BJ (cell line): Measurements from ENCODE around the gene HID1. TPM values are rescaled to one million over a fixed set of nuclear protein-coding genes. Genes with fewer than 3 reads are reported as not detected.
A peak's percentile ranks its signal among the peaks of the same experiment; 100 is the strongest.

ENCODE experiments used
- CTCF ChIA-PET: fragments of 350-600 bp; formaldehyde crosslinking; extraction: SDS; loops from one replicate; lab custom pipeline; 2021; ENCODE audit warnings: antibody characterized with exemption, inconsistent platforms; lab: Yijun Ruan, JAX
- POLR2A ChIA-PET: fragments of 300-600 bp; sonication (Branson Sonifier 250); formaldehyde crosslinking; extraction: SDS; loops from one replicate; lab custom pipeline; 2021; ENCODE audit warnings: antibody characterized with exemption; lab: Charles Lee
- DNase-seq: peaks from one replicate; pipeline ENCODE4 v3.0.0-alpha.2; 2011; ENCODE audit warnings: low read depth
- H3K27me3 ChIP-seq: 2 replicates; pipeline ENCODE4 v1.6.0; 2011; ENCODE audit warnings: low read length; ENCODE audit not compliant: control insufficient read depth, insufficient read depth
- H3K36me3 ChIP-seq: 2 replicates; pipeline ENCODE4 v1.5.1; 2011; ENCODE audit warnings: low read length; ENCODE audit not compliant: control insufficient read depth, insufficient read depth
- H3K4me3 ChIP-seq: 2 replicates; pipeline ENCODE4 v1.5.1; 2011; ENCODE audit warnings: low read depth, mild to moderate bottlenecking, control low read depth, low read length
- polyA minus RNA-seq: library from RNA; depleted of rRNA, polyadenylated mRNA; stranded (reverse); fragments of >200 nt; gene quantifications from 2 replicates; pipeline ENCODE4 v1.2.3, GENCODE V29; 2011; rRNA and poly(A)+ RNA removed
- polyA plus RNA-seq: library from polyadenylated mRNA; depleted of rRNA; stranded (reverse); fragments of >200 nt; gene quantifications from 2 replicates; pipeline ENCODE4 v1.2.3, GENCODE V29; 2011; rRNA removed
- TF ChIP-seq, protein P1 (sequence below): IDR thresholded peaks from 2 replicates; pipeline ENCODE4 v1.5.1; 2011; ENCODE audit warnings: low read depth, mild to moderate bottlenecking, control low read depth, inconsistent platforms, low read length, moderate library complexity; ENCODE audit not compliant: insufficient read depth

Gene HID1, protein sequence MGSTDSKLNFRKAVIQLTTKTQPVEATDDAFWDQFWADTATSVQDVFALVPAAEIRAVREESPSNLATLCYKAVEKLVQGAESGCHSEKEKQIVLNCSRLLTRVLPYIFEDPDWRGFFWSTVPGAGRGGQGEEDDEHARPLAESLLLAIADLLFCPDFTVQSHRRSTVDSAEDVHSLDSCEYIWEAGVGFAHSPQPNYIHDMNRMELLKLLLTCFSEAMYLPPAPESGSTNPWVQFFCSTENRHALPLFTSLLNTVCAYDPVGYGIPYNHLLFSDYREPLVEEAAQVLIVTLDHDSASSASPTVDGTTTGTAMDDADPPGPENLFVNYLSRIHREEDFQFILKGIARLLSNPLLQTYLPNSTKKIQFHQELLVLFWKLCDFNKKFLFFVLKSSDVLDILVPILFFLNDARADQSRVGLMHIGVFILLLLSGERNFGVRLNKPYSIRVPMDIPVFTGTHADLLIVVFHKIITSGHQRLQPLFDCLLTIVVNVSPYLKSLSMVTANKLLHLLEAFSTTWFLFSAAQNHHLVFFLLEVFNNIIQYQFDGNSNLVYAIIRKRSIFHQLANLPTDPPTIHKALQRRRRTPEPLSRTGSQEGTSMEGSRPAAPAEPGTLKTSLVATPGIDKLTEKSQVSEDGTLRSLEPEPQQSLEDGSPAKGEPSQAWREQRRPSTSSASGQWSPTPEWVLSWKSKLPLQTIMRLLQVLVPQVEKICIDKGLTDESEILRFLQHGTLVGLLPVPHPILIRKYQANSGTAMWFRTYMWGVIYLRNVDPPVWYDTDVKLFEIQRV
- 1.7 and 1.8 TPM in 2 replicates for polyA plus RNA-seq
- 2.2 and 2.9 TPM in 2 replicates for polyA minus RNA-seq

DNA sequence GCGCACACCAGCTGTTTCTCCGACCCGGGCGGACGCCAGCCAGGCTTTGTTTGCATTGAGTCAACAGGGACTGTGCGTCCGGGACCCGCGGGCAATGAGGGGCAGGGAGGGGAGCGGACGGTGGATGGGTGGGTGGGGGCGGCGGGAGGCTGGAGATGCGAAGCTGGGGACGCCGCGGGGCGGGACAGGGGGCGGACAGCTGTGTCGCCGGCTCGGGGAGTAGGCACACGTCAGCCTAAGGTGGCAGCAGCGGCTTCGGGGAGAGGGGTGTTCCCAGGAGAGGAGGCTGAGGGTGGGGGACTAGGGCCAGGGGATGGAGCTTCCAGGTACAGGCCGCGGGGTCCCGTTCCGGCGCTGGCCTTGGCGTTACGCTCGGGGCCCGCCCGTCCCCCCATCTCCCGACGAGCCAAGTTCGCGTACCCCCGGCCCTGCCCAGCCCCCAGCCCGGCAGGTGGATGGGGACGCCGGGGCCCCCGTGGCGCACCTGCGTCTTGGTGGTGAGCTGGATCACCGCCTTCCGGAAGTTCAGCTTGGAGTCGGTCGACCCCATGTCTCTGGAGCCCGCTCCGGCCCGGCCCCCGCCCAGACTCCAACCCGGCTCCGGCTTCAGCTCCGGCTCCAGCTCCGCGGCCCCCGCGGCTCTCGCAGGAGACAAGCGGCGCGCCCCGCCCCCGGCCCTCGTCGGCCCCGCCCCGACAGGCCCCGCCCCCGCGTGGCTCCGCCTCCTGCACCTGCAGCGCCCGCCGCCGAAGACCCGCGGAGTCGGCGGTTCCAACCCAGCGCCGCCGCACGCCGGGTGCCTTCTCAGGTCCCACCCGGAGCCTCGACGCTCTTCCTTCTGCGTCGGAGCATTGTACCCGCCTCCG is at the start of gene HID1:
TSS of gene HID1 (minus strand) at position 653 of the 866 bp plus-strand sequence. CDS start at position 550, 103 bp downstream.
- peak within 1 kb of the TSS; percentile 55 for H3K4me3 ChIP-seq
- TF ChIP-seq, protein P1, sequence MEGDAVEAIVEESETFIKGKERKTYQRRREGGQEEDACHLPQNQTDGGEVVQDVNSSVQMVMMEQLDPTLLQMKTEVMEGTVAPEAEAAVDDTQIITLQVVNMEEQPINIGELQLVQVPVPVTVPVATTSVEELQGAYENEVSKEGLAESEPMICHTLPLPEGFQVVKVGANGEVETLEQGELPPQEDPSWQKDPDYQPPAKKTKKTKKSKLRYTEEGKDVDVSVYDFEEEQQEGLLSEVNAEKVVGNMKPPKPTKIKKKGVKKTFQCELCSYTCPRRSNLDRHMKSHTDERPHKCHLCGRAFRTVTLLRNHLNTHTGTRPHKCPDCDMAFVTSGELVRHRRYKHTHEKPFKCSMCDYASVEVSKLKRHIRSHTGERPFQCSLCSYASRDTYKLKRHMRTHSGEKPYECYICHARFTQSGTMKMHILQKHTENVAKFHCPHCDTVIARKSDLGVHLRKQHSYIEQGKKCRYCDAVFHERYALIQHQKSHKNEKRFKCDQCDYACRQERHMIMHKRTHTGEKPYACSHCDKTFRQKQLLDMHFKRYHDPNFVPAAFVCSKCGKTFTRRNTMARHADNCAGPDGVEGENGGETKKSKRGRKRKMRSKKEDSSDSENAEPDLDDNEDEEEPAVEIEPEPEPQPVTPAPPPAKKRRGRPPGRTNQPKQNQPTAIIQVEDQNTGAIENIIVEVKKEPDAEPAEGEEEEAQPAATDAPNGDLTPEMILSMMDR, result no peak
- H3K36me3 ChIP-seq, result no peaks in the 10 kb centered on the region
- CTCF ChIA-PET, result interaction anchor here (1.2 to 3.7 kb wide), 9 partner anchors 8 to 159 kb away, joined by 3 to 26 read pairs (median 6); partner anchors contain the start of gene NT5C
- POLR2A ChIA-PET, result no interaction called here
- peaks cover 9% of the 10 kb centered on the region for H3K27me3 ChIP-seq
- DNase-seq, result no peak

DNA sequence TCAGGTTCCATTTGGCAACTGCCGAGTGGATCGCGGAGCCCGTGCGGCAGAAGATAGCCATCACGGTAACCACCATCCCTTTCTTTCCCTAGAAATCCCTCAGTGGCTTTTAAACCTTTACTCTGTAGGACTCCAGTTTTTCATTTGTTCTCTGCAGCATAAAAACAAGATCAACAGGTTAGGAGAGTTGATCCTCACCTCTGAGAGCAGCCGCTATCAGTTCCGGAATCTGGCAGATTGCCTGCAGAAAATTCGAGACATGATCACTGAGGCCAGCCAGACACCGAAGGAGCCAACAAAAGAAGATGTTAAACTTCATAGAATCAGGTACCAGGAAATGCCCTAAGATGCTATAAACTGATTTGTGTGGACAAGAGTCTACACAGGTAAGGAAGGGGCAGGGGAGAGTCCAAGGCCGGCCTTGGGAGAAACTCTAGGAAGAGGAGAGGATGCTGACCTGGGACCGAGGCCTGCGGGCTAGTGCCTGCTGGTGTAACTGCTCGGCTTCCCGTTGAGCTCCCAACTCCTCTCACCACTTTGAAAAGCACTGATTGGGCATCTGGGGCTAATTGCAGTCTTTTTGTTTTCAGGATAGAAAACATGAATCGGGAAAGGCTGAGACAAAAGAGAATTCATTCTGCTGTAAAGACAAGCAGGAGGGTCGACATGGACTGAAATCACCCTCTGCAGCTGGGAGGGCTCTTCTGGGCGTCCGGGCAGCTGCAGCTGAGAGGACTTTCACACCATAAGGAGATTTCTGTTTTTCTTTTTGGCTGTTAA is 48.0 kb upstream of the HID1 start:
- TF ChIP-seq, protein P1, result no peak
- no peak overlapping the region for H3K4me3 ChIP-seq
- H3K36me3 ChIP-seq, result peaks cover 7% of the 10 kb centered on the region
- no peak for DNase-seq
- no peaks in the 10 kb centered on the region for H3K27me3 ChIP-seq
- ChIA-PET POLR2A (no interaction called here), CTCF (interaction anchor here (1.0 kb wide), 1 partner anchor 33 kb away, joined by 6 read pairs; the partner anchor contains the start of gene CDR2L)

DNA sequence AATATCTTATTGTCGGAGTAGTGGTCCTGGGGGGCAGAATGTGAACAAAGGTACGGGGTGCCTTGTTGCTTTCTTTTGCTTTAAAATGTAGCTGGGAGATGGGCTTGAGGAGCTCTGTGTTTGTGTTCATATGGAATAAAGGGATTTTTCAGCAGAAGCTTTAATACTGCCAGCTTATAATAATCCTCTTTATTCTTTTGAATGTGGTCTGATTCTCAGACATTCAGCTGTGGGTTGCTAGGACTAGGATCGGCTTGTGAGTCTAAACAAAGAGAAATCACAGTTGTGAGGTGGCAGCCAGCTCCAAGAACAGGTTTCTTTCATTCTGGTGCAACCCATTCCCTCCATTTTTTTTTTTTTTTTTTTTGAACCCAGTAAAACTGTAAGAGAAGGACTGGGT is 47.2 kb upstream of the HID1 start:
- TF ChIP-seq, protein P1, result no peak
- peaks cover 7% of the 10 kb centered on the region for H3K36me3 ChIP-seq
- POLR2A ChIA-PET, result interaction anchor here (0.7 kb wide), 1 partner anchor 31 kb away, joined by 11 read pairs; no protein-coding TSS in a partner anchor
- no peak for DNase-seq
- CTCF ChIA-PET, result interaction anchor here (0.5 to 0.6 kb wide), 3 partner anchors 27 to 78 kb away, joined by 3 to 4 read pairs (median 3); no protein-coding TSS in a partner anchor
- H3K27me3 ChIP-seq, result no peaks in the 10 kb centered on the region
- H3K4me3 ChIP-seq, result no peak overlapping the region

DNA sequence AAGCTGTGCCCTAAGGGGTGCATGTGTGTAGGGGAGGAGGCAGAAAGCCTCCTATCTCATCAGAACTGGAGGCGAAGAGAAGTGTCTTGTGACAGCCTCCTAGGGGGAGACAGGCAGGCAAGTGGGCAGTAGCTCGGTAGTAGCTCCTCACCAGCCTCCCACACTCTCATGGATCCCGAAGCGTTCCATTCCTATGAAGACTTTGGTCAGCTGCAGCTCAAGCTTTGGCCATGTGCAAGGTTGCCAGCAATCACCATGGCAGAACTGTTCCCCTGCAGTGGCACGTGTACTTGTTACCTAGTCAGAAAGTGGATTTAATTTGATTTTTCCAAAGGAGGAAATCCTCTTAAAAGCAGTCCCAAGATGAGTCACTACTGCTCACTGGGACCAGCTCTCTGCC is 46.6 kb upstream of the HID1 start:
- TF ChIP-seq, protein P1, result no peak
- ChIA-PET POLR2A (interaction anchor here (0.7 kb wide), 1 partner anchor 31 kb away, joined by 11 read pairs; no protein-coding TSS in a partner anchor), CTCF (interaction anchor here (0.5 to 0.6 kb wide), 3 partner anchors 26 to 77 kb away, joined by 3 to 4 read pairs (median 3); no protein-coding TSS in a partner anchor)
- H3K4me3 ChIP-seq, result no peak overlapping the region
- peaks cover 7% of the 10 kb centered on the region for H3K36me3 ChIP-seq
- DNase-seq, result no peak
- H3K27me3 ChIP-seq, result no peaks in the 10 kb centered on the region
